ENCODE results near the gene TBCK.

The TBCK gene

DNA sequence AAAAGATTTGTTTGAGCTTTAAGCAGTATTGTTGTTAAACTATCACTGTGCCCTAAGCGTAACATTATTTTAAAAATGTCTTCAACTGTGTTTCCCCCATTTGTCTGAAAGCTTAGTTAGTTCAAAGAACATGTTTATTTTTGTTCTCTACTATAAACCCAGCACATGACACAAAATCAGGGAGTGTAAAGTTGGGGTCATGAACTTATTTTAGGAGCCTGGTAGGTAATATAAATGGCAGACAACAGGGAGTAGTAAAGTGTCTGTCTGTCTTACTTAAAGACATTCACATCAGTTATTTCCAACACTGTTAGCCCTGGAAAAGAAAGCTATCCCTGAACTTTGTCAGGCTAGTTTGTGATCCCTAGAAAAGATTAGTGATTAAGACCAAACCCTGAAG, 4.2 kb upstream of the TBCK start:
- H3K27me3 ChIP-seq (ENCODE audit: insufficient read depth, low read length, poor library complexity, severe bottlenecking): no peaks in the 10 kb centered on the region
- H3K79me2 ChIP-seq (ENCODE audit: insufficient read depth, low read length): peaks cover 60% of the 10 kb centered on the region

DNA sequence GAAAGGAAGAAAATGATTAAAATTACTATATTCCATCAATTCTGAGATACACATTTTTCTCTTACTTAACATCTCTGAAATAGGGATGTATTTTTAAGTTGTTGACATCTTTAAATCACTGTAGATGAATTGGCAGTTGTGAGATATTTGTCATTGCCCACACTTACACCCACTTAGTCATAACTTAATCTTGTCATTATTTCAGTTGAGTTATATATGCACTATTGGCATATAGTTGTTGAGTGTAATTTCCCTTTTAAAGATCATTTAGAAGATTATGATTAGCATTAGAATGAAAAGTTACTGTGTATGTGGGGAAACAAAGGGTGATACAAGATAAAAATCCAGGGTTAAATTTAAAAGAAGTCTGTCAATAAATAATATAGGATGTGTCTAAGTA, 2.5 kb upstream of the TBCK start:
- no peak for TF ChIP-seq EZH2phosphoT487 (IDR thresholded peaks at IDR 0.05; ENCODE audit: borderline replicate concordance)
- TF ChIP-seq CTCF (conservative IDR thresholded peaks at IDR 0.05; ENCODE audit: low read length): no peak
- Histone ChIP-seq H3F3A (ENCODE audit: low read depth) (no peaks in the 10 kb centered on the region), H3K4me2 (ENCODE audit: low read depth, low read length, poor library complexity, severe bottlenecking) (peak overlapping the region; percentile 93), H3K9me2 (replicated peaks; ENCODE audit: low read depth, low read length) (no peaks in the 10 kb centered on the region), H3K36me3 (ENCODE audit: insufficient read depth, low read length) (no peaks in the 10 kb centered on the region), H4K20me1 (ENCODE audit: insufficient read depth, low read length, poor library complexity, severe bottlenecking) (peaks cover 24% of the 10 kb centered on the region), H3K4me3 (ENCODE audit: low read length, poor library complexity, severe bottlenecking) (peak overlapping the region; percentile 92), H3K4me1 (ENCODE audit: insufficient read depth, low read length, poor library complexity, severe bottlenecking) (peaks cover 38% of the 10 kb centered on the region), H3K9ac (ENCODE audit: low read depth, low read length, poor library complexity, severe bottlenecking) (peak overlapping the region; percentile 89), H3K79me2 (ENCODE audit: insufficient read depth, low read length) (peaks cover 77% of the 10 kb centered on the region), H3K9me3 (ENCODE audit: insufficient read depth, low read depth, low read length) (no peaks in the 10 kb centered on the region), H2AFZ (ENCODE audit: low read length) (no peak overlapping the region), H3K27me3 (ENCODE audit: insufficient read depth, low read length, poor library complexity, severe bottlenecking) (no peaks in the 10 kb centered on the region)

More for the DNA sequence above, 4.2 kb upstream of the TBCK start:
- H3K9me2 ChIP-seq (replicated peaks; ENCODE audit: low read depth, low read length): no peaks in the 10 kb centered on the region
- no peaks in the 10 kb centered on the region for H3K36me3 ChIP-seq (ENCODE audit: insufficient read depth, low read length)
- H3F3A ChIP-seq (ENCODE audit: low read depth): no peaks in the 10 kb centered on the region
- H2AFZ ChIP-seq (ENCODE audit: low read length): no peak overlapping the region
- H3K4me1 ChIP-seq (ENCODE audit: insufficient read depth, low read length, poor library complexity, severe bottlenecking): peaks cover 29% of the 10 kb centered on the region
- peaks cover 24% of the 10 kb centered on the region for H4K20me1 ChIP-seq (ENCODE audit: insufficient read depth, low read length, poor library complexity, severe bottlenecking)
- H3K9ac ChIP-seq (ENCODE audit: low read depth, low read length, poor library complexity, severe bottlenecking): no peak overlapping the region
- no peaks in the 10 kb centered on the region for H3K9me3 ChIP-seq (ENCODE audit: insufficient read depth, low read depth, low read length)
- H3K4me2 ChIP-seq (ENCODE audit: low read depth, low read length, poor library complexity, severe bottlenecking): peak overlapping the region; percentile 93
- TF ChIP-seq CTCF (conservative IDR thresholded peaks at IDR 0.05; ENCODE audit: low read length): no peak
- no peak for TF ChIP-seq EZH2phosphoT487 (IDR thresholded peaks at IDR 0.05; ENCODE audit: borderline replicate concordance)
- H3K4me3 ChIP-seq (ENCODE audit: low read length, poor library complexity, severe bottlenecking): no peak overlapping the region

GRCh38 chr4:106317815-106318214, 1.8 kb upstream of the TBCK start:
- Histone ChIP-seq H3K9me2 (replicated peaks; ENCODE audit: low read depth, low read length) (no peaks in the 10 kb centered on the region), H3K4me2 (ENCODE audit: low read depth, low read length, poor library complexity, severe bottlenecking) (peak overlapping the region; percentile 93), H3K9me3 (ENCODE audit: insufficient read depth, low read depth, low read length) (no peaks in the 10 kb centered on the region), H3K27me3 (ENCODE audit: insufficient read depth, low read length, poor library complexity, severe bottlenecking) (no peaks in the 10 kb centered on the region), H3K4me1 (ENCODE audit: insufficient read depth, low read length, poor library complexity, severe bottlenecking) (peaks cover 43% of the 10 kb centered on the region), H4K20me1 (ENCODE audit: insufficient read depth, low read length, poor library complexity, severe bottlenecking) (peaks cover 24% of the 10 kb centered on the region), H2AFZ (ENCODE audit: low read length) (no peak overlapping the region), H3K36me3 (ENCODE audit: insufficient read depth, low read length) (no peaks in the 10 kb centered on the region), H3F3A (ENCODE audit: low read depth) (no peaks in the 10 kb centered on the region), H3K4me3 (ENCODE audit: low read length, poor library complexity, severe bottlenecking) (peak overlapping the region; percentile 92), H3K9ac (ENCODE audit: low read depth, low read length, poor library complexity, severe bottlenecking) (peak overlapping the region; percentile 89), H3K79me2 (ENCODE audit: insufficient read depth, low read length) (peaks cover 78% of the 10 kb centered on the region)
- TF ChIP-seq EZH2phosphoT487 (IDR thresholded peaks at IDR 0.05; ENCODE audit: borderline replicate concordance): no peak
- no peak for TF ChIP-seq CTCF (conservative IDR thresholded peaks at IDR 0.05; ENCODE audit: low read length)

All from Loucy (cell line).